Measurements from ENCODE around the gene DECR2. TPM values are rescaled to one million over a fixed set of nuclear protein-coding genes. Genes with fewer than 3 reads are reported as not detected.
A peak's percentile ranks its signal among the peaks of the same experiment; 100 is the strongest.

Gene DECR2
- total and polyA plus RNA-seq, 2 of the 13 experiments (the other 11 are each of a cell fraction or from before 2014, with no cell fraction given): 36.3 to 44.6 TPM

GRCh38 chr16:396605-397004 lies 5.1 kb upstream of the DECR2 start (continued):
- TF ChIP-seq, protein P1, sequence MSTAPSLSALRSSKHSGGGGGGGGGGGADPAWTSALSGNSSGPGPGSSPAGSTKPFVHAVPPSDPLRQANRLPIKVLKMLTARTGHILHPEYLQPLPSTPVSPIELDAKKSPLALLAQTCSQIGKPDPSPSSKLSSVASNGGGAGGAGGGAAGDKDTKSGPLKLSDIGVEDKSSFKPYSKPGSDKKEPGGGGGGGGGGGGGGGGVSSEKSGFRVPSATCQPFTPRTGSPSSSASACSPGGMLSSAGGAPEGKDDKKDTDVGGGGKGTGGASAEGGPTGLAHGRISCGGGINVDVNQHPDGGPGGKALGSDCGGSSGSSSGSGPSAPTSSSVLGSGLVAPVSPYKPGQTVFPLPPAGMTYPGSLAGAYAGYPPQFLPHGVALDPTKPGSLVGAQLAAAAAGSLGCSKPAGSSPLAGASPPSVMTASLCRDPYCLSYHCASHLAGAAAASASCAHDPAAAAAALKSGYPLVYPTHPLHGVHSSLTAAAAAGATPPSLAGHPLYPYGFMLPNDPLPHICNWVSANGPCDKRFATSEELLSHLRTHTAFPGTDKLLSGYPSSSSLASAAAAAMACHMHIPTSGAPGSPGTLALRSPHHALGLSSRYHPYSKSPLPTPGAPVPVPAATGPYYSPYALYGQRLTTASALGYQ (CRISPR knock-in tag; IDR thresholded peaks at IDR 0.05): no peak
- TF ChIP-seq PATZ1 (CRISPR knock-in tag; IDR thresholded peaks at IDR 0.05): peak; percentile 85
- no peak for TF ChIP-seq ELF4 (CRISPR knock-in tag; IDR thresholded peaks at IDR 0.05; ENCODE audit: borderline replicate concordance)
- no peak for TF ChIP-seq NFE2 (CRISPR knock-in tag; IDR thresholded peaks at IDR 0.05)
- TF ChIP-seq, protein P2, sequence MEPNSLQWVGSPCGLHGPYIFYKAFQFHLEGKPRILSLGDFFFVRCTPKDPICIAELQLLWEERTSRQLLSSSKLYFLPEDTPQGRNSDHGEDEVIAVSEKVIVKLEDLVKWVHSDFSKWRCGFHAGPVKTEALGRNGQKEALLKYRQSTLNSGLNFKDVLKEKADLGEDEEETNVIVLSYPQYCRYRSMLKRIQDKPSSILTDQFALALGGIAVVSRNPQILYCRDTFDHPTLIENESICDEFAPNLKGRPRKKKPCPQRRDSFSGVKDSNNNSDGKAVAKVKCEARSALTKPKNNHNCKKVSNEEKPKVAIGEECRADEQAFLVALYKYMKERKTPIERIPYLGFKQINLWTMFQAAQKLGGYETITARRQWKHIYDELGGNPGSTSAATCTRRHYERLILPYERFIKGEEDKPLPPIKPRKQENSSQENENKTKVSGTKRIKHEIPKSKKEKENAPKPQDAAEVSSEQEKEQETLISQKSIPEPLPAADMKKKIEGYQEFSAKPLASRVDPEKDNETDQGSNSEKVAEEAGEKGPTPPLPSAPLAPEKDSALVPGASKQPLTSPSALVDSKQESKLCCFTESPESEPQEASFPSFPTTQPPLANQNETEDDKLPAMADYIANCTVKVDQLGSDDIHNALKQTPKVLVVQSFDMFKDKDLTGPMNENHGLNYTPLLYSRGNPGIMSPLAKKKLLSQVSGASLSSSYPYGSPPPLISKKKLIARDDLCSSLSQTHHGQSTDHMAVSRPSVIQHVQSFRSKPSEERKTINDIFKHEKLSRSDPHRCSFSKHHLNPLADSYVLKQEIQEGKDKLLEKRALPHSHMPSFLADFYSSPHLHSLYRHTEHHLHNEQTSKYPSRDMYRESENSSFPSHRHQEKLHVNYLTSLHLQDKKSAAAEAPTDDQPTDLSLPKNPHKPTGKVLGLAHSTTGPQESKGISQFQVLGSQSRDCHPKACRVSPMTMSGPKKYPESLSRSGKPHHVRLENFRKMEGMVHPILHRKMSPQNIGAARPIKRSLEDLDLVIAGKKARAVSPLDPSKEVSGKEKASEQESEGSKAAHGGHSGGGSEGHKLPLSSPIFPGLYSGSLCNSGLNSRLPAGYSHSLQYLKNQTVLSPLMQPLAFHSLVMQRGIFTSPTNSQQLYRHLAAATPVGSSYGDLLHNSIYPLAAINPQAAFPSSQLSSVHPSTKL (CRISPR knock-in tag; IDR thresholded peaks at IDR 0.05): no peak; the same call in 1 of the 2 replicates
- no peak for TF ChIP-seq SKI (IDR thresholded peaks at IDR 0.05; ENCODE audit: partially characterized antibody)
- TF ChIP-seq TBX2 (CRISPR knock-in tag; IDR thresholded peaks at IDR 0.05; ENCODE audit: borderline replicate concordance): no peak; the same call in 1 of the 2 replicates
- no peak for TF ChIP-seq ZSCAN31 (CRISPR knock-in tag; IDR thresholded peaks at IDR 0.05; ENCODE audit: low read depth)
- TF ChIP-seq LCORL (IDR thresholded peaks at IDR 0.05): no peak
- TF ChIP-seq LCORL (CRISPR knock-in tag; IDR thresholded peaks at IDR 0.05): no peak
- TF ChIP-seq TSC22D2 (CRISPR knock-in tag; IDR thresholded peaks at IDR 0.05; ENCODE audit: borderline replicate concordance): no peak
- TF ChIP-seq ZNF441 (CRISPR knock-in tag; IDR thresholded peaks at IDR 0.05; ENCODE audit: borderline replicate concordance): no peak
- TF ChIP-seq RBM22 (optimal IDR thresholded peaks at IDR 0.05; ENCODE audit: low read length): no peak
- TF ChIP-seq TEAD3 (CRISPR knock-in tag; optimal IDR thresholded peaks at IDR 0.05; ENCODE audit: borderline replicate concordance): peak; percentile 22
- no peak for TF ChIP-seq SOX5 (CRISPR knock-in tag; IDR thresholded peaks at IDR 0.05; ENCODE audit: borderline replicate concordance)
- no peak for TF ChIP-seq AFF4 (CRISPR knock-in tag; IDR thresholded peaks at IDR 0.05)
- no peak for TF ChIP-seq BCL3 (CRISPR knock-in tag; IDR thresholded peaks at IDR 0.05)
- no peak for TF ChIP-seq ZNF766 (CRISPR knock-in tag; IDR thresholded peaks at IDR 0.05; ENCODE audit: borderline replicate concordance)

Data from HepG2 (cell line).